KMS-11 (cell line): ENCODE data around the gene CEND1.

ENCODE experiments used
- H2AFZ ChIP-seq: fragments of 200-600 bp; sonication (generic); 2 replicates; pipeline ENCODE4 v1.6.1; 2016; ENCODE audit warnings: antibody characterized with exemption, mixed run types, low read depth
- H3K27ac ChIP-seq: fragments of 200-600 bp; sonication (generic); 2 replicates; pipeline ENCODE4 v1.6.1; 2016; ENCODE audit warnings: mild to moderate bottlenecking, mixed run types
- H3K27me3 ChIP-seq: fragments of 200-600 bp; sonication (generic); 2 replicates; pipeline ENCODE4 v1.6.1; 2017; ENCODE audit warnings: mild to moderate bottlenecking, low read depth, mixed run types, moderate library complexity; ENCODE audit not compliant: insufficient read depth
- H3K36me3 ChIP-seq: fragments of 200-600 bp; sonication (generic); 2 replicates; pipeline ENCODE4 v1.6.1; 2017; ENCODE audit warnings: mild to moderate bottlenecking, mixed run types; ENCODE audit not compliant: insufficient read depth
- H3K4me1 ChIP-seq: fragments of 200-600 bp; sonication (generic); 2 replicates; pipeline ENCODE4 v1.6.1; 2016; ENCODE audit warnings: mild to moderate bottlenecking, low read depth, mixed run types; ENCODE audit not compliant: poor library complexity, severe bottlenecking
- H3K4me2 ChIP-seq: fragments of 200-600 bp; sonication (generic); 2 replicates; pipeline ENCODE4 v1.7.0; 2016; ENCODE audit warnings: mild to moderate bottlenecking, mixed run types
- H3K4me3 ChIP-seq: fragments of 200-600 bp; sonication (generic); IDR thresholded peaks from 2 replicates; pipeline ENCODE4 v1.6.1; 2017; ENCODE audit warnings: low read depth, low read length, mixed read lengths; ENCODE audit not compliant: insufficient read depth
- H3K79me2 ChIP-seq: fragments of 200-600 bp; sonication (generic); 2 replicates; pipeline ENCODE4 v1.6.1; 2016; ENCODE audit warnings: low read depth, mixed run types; ENCODE audit not compliant: insufficient read depth
- H3K9ac ChIP-seq: fragments of 200-600 bp; sonication (generic); 2 replicates; pipeline ENCODE4 v1.6.1; 2016; ENCODE audit warnings: mild to moderate bottlenecking, mixed run types
- H4K20me1 ChIP-seq: fragments of 200-600 bp; sonication (generic); 2 replicates; pipeline ENCODE4 v1.6.1; 2016; ENCODE audit warnings: mild to moderate bottlenecking, mixed run types; ENCODE audit not compliant: insufficient read depth
- CTCF ChIP-seq: fragments of 200-600 bp; sonication (generic); conservative IDR thresholded peaks from 2 replicates; pipeline ENCODE4 v1.6.1; 2017; ENCODE audit warnings: low read depth, mild to moderate bottlenecking, antibody characterized with exemption, low read length, moderate library complexity, mixed read lengths

Gene CEND1

GRCh38 chr11:778976-779954, 10.6 kb downstream of the CEND1 start:
- Histone ChIP-seq H3K4me3 (no peak overlapping the region), H3K79me2 (peaks cover 26% of the 10 kb centered on the region), H2AFZ (no peak overlapping the region), H4K20me1 (no peaks in the 10 kb centered on the region), H3K4me2 (no peak overlapping the region), H3K27ac (no peak overlapping the region), H3K27me3 (no peaks in the 10 kb centered on the region), H3K36me3 (no peaks in the 10 kb centered on the region), H3K9ac (no peak overlapping the region), H3K4me1 (peaks cover 12% of the 10 kb centered on the region)
- TF ChIP-seq CTCF = no peak

GRCh38 chr11:777288-778255, 12.3 kb downstream of the CEND1 start, which contains the start of gene GATD1:
TSS of gene GATD1 (minus strand) at chr11:777487. CDS start at chr11:777462, 25 bp downstream.
- peak within 1 kb of the TSS; percentile 76 for H3K4me2 ChIP-seq
- H3K36me3 ChIP-seq = no peaks in the 10 kb centered on the region
- H4K20me1 ChIP-seq = no peaks in the 10 kb centered on the region
- H2AFZ ChIP-seq = peak within 1 kb of the TSS; percentile 59; the same call in 1 of the 2 replicates
- TF ChIP-seq CTCF = no peak
- peaks cover 12% of the 10 kb centered on the region for H3K4me1 ChIP-seq
- H3K79me2 ChIP-seq = peaks cover 42% of the 10 kb centered on the region
- peak within 1 kb of the TSS; percentile 88 for H3K9ac ChIP-seq
- no peaks in the 10 kb centered on the region for H3K27me3 ChIP-seq
- peak within 1 kb of the TSS; percentile 56 for H3K27ac ChIP-seq
- no peak within 1 kb of the TSS for H3K4me3 ChIP-seq

- peaks cover 12% of the 10 kb centered on the region for H3K4me1 ChIP-seq
- H3K27me3 ChIP-seq = no peaks in the 10 kb centered on the region
- no peaks in the 10 kb centered on the region for H3K36me3 ChIP-seq
- H3K4me3 ChIP-seq = no peak overlapping the region
- H3K79me2 ChIP-seq = peaks cover 42% of the 10 kb centered on the region
- peak overlapping the region; percentile 76 for H3K4me2 ChIP-seq
- peak overlapping the region; percentile 56 for H3K27ac ChIP-seq
- no peaks in the 10 kb centered on the region for H4K20me1 ChIP-seq
- no peak overlapping the region for H2AFZ ChIP-seq
- peak overlapping the region; percentile 88 for H3K9ac ChIP-seq
- TF ChIP-seq CTCF = no peak
Observed at GRCh38 chr11:776561-777287, 13.2 kb downstream of the CEND1 start.

GRCh38 chr11:776263-776560, 13.7 kb downstream of the CEND1 start:
- H3K4me1 ChIP-seq = peaks cover 12% of the 10 kb centered on the region
- peaks cover 42% of the 10 kb centered on the region for H3K79me2 ChIP-seq
- no peak overlapping the region for H2AFZ ChIP-seq
- peak overlapping the region; percentile 56; the same call in 1 of the 2 replicates for H3K27ac ChIP-seq
- no peaks in the 10 kb centered on the region for H3K36me3 ChIP-seq
- H3K4me2 ChIP-seq = peak overlapping the region; percentile 76
- H3K9ac ChIP-seq = peak overlapping the region; percentile 88
- no peak overlapping the region for H3K4me3 ChIP-seq
- no peaks in the 10 kb centered on the region for H4K20me1 ChIP-seq
- TF ChIP-seq CTCF = no peak
- H3K27me3 ChIP-seq = no peaks in the 10 kb centered on the region
